ENCODE data around the gene NINJ2. TPM values are rescaled to one million over a fixed set of nuclear protein-coding genes. Genes with fewer than 3 reads are reported as not detected.

The NINJ2 gene
- total RNA-seq, 2 experiments from 2014 or later, result 5.1 to 7.5 TPM

DNA sequence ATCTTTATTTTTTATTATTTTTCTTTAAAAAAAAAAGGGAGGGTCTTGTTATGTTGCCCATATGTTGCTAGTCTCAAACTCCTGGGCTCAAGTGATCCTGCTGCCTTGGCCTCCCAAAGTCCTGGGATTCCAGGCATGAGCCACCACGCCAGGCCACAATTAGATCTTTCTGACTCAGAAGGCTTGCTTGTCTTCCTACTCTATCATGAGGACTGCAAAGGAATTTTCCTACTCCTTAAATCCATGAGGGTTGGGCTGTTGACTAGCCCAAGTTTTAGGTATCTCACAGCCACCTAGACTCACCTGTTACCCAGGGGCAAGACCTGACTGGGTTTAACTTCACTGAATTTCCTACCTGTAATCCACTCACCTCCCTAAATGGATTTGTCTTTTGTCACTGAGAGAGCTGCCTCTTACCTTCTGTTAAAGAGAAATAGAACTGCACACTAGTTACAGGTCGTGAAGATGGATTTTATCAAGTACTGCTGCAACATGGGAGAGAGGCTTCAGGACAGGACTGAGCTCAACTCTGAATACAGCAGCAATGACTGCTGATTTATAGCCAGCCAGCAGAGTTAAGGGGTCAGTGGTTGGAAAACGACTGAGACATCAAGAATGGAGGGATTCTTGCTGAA is 131.2 kb downstream of the NINJ2 start:
- POLR2A ChIA-PET, result no interaction called here

DNA sequence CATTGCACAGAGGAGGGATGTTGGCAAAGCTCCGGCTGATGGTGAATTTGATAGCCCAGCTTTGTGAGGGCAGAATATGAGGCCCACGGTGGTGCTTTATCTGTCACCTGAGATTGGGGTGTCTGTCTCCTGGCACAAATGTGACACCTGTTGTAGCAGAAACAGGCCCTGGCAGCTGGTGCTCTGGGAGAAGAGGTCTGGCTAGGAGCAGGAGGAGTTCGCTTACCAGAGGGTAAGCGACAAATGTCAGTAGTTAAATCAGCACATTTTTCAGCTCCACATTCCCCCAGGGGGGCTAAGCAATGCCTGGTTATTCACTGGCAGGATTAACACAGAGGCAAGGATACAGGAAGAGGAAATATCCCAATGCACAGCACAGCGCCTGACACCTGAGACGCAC is 132.4 kb downstream of the NINJ2 start:
- no peaks in the 10 kb centered on the region for H3K4me1 Mint-ChIP-seq (ENCODE audit: low read depth)
- no peak overlapping the region for H3K4me3 Mint-ChIP-seq
- CTCF ChIA-PET, result interaction anchor here (1.0 to 1.6 kb wide), 3 partner anchors 9 to 78 kb away, joined by 3 to 4 read pairs (median 3); no protein-coding TSS in a partner anchor
- peaks cover 5% of the 10 kb centered on the region for H3K36me3 Mint-ChIP-seq
- no peak for DNase-seq
- peaks cover 13% of the 10 kb centered on the region for H3K9me3 Mint-ChIP-seq
- POLR2A ChIA-PET, result no interaction called here
- H3K27me3 Mint-ChIP-seq, result no peaks in the 10 kb centered on the region
- intact Hi-C loops (cut with micrococcal nuclease), result no loop called here
- H3K27ac Mint-ChIP-seq, result no peak overlapping the region

More for the DNA sequence above, 131.2 kb downstream of the NINJ2 start:
- no peaks in the 10 kb centered on the region for H3K4me1 Mint-ChIP-seq (ENCODE audit: low read depth)
- H3K9me3 Mint-ChIP-seq, result peaks cover 13% of the 10 kb centered on the region
- no peak for DNase-seq
- peaks cover 5% of the 10 kb centered on the region for H3K36me3 Mint-ChIP-seq
- intact Hi-C loops (cut with micrococcal nuclease), result no loop called here
- CTCF ChIA-PET, result interaction anchor here (1.2 to 1.7 kb wide), 2 partner anchors 15 to 89 kb away, joined by 3 to 4 read pairs; no protein-coding TSS in a partner anchor
- no peaks in the 10 kb centered on the region for H3K27me3 Mint-ChIP-seq
- H3K27ac Mint-ChIP-seq, result no peak overlapping the region
- no peak overlapping the region for H3K4me3 Mint-ChIP-seq

DNA sequence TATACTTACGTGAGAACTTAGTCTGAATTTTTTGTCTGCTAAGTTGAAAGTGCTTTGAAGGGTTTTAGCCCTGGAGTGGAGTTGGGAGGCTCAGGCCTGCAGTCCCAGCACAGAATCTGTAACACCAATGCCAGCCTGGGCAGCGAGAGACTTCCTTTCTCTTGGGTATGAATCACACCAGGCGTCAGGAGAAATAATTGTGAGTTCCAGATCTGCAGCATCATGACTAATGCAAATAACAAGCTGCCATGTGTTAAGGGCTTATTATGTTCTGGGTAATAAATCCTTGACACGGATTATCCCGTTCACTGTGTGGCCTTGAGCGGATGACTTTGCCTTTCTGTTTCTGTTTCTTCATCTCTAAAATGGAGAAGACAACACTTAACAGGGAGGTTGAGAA is 132.9 kb downstream of the NINJ2 start:
- H3K27ac Mint-ChIP-seq, result no peak overlapping the region
- H3K27me3 Mint-ChIP-seq, result no peaks in the 10 kb centered on the region
- H3K9me3 Mint-ChIP-seq, result peaks cover 13% of the 10 kb centered on the region
- no peaks in the 10 kb centered on the region for H3K4me1 Mint-ChIP-seq (ENCODE audit: low read depth)
- intact Hi-C loops (cut with micrococcal nuclease), result no loop called here
- ChIA-PET POLR2A (no interaction called here), CTCF (interaction anchor here (1.0 to 1.6 kb wide), 3 partner anchors 9 to 78 kb away, joined by 3 to 4 read pairs (median 3); no protein-coding TSS in a partner anchor)
- no peak overlapping the region for H3K4me3 Mint-ChIP-seq
- H3K36me3 Mint-ChIP-seq, result peaks cover 5% of the 10 kb centered on the region
- DNase-seq, result no peak

DNA sequence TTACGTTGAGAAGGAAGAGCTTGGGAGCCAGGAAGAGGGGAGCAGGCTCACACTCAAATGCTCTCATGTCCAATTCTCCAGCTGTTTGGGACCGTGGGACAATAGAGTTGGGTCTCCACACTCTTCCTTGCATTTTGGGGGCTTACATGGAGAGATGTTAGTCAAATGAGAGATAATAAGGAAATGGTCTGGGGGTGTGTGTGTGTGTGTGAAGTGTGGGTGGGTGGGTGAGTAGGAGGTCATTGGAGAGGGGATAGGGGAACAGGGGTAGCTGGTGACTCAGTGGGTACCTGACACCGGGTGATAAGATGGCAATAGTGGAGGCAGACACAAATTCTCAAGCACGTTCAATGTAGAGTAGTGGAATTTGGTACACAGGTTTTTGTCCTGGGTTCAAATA is 135.5 kb downstream of the NINJ2 start:
- no peak for DNase-seq
- Mint-ChIP-seq H3K27me3 (no peaks in the 10 kb centered on the region), H3K4me3 (no peak overlapping the region), H3K9me3 (peaks cover 11% of the 10 kb centered on the region), H3K36me3 (peaks cover 5% of the 10 kb centered on the region), H3K27ac (no peak overlapping the region), H3K4me1 (ENCODE audit: low read depth) (no peaks in the 10 kb centered on the region)
- POLR2A ChIA-PET, result no interaction called here
- CTCF ChIA-PET, result no interaction called here
- intact Hi-C loops (cut with micrococcal nuclease), result no loop called here

DNA sequence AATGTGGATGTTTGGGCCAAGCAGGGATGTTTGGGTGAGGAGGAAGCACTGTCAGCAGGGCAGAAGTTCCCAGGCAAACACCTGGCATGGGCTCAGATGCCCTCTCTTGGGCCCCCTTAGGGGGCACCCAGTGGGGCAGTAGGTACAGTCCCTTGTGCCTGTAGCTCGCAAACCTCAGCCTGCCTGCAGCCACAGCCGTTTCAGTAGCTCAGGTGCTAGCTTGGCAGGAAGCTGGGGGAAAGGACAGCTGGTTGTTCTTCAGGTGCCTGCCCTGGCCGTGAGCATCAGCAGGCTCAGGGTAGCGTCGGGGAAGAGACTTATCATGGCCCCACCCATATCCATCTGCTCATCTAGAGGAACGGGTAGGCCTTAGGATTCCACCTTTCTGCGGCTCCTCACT is 136.0 kb downstream of the NINJ2 start:
- Mint-ChIP-seq H3K9me3 (peaks cover 6% of the 10 kb centered on the region), H3K4me3 (no peak overlapping the region), H3K36me3 (peaks cover 4% of the 10 kb centered on the region), H3K27me3 (no peaks in the 10 kb centered on the region), H3K4me1 (ENCODE audit: low read depth) (no peaks in the 10 kb centered on the region), H3K27ac (no peak overlapping the region)
- CTCF ChIA-PET, result interaction anchor here (0.7 kb wide), 1 partner anchor 25 kb away, joined by 3 read pairs; no protein-coding TSS in a partner anchor
- no peak for DNase-seq
- POLR2A ChIA-PET, result no interaction called here
- intact Hi-C loops (cut with micrococcal nuclease), result no loop called here

DNA sequence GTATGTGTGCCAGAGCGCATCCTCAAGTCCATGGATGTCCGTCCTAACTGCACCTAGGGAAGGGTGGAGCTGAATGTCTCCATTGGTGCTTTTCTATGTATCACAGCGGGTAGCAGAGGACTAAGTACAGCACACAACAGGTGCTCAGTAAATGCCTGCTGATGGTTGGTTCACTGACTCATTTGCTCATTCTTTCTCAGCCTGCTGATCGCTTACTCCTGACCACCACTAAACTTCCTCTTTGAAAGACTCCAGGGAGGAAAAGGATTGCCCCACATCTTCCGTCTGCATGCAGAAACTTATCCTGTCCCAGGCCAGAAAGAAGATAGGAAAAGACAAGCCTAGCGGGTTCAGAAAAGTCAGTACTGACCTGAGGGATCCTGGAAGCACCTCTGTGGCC is 137.2 kb downstream of the NINJ2 start:
- no peak for DNase-seq
- ChIA-PET POLR2A (no interaction called here), CTCF (no interaction called here)
- H3K4me3 Mint-ChIP-seq, result no peak overlapping the region
- H3K27me3 Mint-ChIP-seq, result no peaks in the 10 kb centered on the region
- intact Hi-C loops (cut with micrococcal nuclease), result no loop called here
- no peaks in the 10 kb centered on the region for H3K4me1 Mint-ChIP-seq (ENCODE audit: low read depth)
- peaks cover 2% of the 10 kb centered on the region for H3K9me3 Mint-ChIP-seq
- no peak overlapping the region for H3K27ac Mint-ChIP-seq
- H3K36me3 Mint-ChIP-seq, result no peaks in the 10 kb centered on the region

DNA sequence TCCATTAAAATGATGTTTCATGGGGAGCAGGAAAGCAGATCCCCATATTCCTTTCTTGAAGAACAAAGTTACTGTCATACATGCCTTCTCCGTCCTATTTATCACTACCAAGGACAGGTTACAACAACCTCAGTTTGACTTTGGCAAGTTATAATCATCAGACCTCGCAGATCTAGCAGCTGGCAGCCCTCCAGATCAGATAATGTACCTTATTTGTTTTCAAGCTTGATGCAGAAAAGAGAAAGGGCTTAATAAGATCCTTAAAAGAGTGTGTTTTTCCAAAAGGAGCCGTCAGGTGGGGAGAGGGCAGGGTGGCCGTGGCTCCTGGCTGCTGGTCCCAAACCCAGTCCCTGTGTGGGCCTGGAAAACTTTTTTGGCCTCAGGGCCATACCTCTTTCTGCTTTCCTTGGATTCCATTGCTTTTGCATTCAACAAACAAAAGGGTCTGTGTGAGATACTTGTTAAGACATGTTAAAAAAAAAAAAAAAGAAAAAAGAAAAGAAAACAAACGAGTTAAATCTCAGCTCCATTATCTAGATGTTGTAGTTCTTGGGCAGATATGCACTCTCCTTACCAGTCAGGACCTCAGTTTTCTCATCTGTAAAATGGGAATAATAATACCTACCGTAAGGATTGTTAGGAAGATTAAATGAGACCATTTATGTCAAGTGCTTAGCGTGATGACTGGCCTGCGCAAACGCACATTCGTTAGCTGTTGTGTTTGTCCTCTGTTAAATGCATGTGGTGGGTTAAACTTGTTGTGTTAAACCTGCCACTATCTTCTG is 138.9 kb downstream of the NINJ2 start:
- intact Hi-C loops (cut with micrococcal nuclease), result no loop called here
- no peak overlapping the region for H3K4me3 Mint-ChIP-seq
- no peaks in the 10 kb centered on the region for H3K36me3 Mint-ChIP-seq
- H3K27ac Mint-ChIP-seq, result no peak overlapping the region
- ChIA-PET POLR2A (no interaction called here), CTCF (no interaction called here)
- no peak for DNase-seq
- H3K27me3 Mint-ChIP-seq, result peaks cover 1% of the 10 kb centered on the region
- no peaks in the 10 kb centered on the region for H3K4me1 Mint-ChIP-seq (ENCODE audit: low read depth)
- no peaks in the 10 kb centered on the region for H3K9me3 Mint-ChIP-seq

DNA sequence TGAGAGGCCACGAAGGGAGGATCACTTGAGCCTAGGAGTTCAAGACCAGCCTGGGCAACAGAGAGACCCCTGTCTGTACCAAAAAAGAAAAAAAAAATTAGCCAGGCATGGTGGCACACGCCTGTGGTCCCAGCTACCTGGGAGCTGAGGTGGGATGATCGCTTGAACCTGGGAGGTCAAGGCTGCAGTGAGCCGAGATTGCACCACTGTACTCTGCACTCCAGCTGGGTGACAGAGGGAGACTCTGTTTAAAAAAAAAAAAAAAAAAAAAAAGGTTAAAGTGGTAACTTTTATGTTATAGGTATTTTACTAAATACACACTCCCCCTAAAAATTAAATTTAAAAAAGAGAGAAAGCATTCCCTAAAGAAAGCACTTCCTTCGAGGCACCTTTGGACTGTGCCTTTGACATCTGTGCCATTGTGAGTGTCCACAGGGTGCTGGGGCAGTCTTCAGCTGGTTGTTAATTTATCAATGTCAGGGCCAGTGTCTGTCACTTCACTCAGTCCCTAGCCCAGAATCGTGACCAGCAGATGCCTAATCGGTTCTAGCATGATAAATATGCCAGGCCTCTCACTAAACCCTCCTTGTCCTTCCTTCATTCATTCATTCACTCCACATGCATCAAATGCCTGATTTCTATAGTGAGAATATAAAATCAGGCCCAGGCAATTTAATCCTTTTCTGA is 140.4 kb downstream of the NINJ2 start:
- H3K27me3 Mint-ChIP-seq, result peaks cover 2% of the 10 kb centered on the region
- intact Hi-C loops (cut with micrococcal nuclease), result no loop called here

DNA sequence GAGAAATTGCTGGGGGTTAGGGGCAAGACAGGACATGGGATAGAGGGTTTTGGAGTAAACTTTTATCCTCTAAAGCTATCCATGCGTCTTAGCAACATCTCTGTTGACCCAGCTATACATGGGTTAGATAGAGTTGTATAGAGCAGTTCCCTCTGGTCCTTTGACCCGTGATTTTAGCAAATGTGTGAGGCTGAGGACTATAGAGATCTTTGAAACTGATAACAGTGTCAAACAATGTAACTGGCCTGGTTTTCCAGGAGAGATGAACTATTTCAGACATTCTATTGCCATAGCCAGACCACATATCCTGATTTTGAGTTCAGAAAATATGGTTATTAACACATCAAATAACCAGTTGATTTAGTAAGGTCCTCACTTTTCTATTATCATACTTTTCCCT is 143.1 kb downstream of the NINJ2 start:
- ChIA-PET CTCF (interaction anchor here (0.6 kb wide), 1 partner anchor 33 kb away, joined by 3 read pairs; no protein-coding TSS in a partner anchor), POLR2A (no interaction called here)
- DNase-seq, result no peak
- no peaks in the 10 kb centered on the region for H3K9me3 Mint-ChIP-seq
- no peak overlapping the region for H3K4me3 Mint-ChIP-seq
- H3K27me3 Mint-ChIP-seq, result peaks cover 2% of the 10 kb centered on the region
- H3K27ac Mint-ChIP-seq, result no peak overlapping the region
- no peaks in the 10 kb centered on the region for H3K4me1 Mint-ChIP-seq (ENCODE audit: low read depth)
- intact Hi-C loops (cut with micrococcal nuclease), result no loop called here
- H3K36me3 Mint-ChIP-seq, result no peaks in the 10 kb centered on the region

More for the DNA sequence above, 140.4 kb downstream of the NINJ2 start:
- H3K36me3 Mint-ChIP-seq, result no peaks in the 10 kb centered on the region
- POLR2A ChIA-PET, result no interaction called here
- DNase-seq, result no peak
- CTCF ChIA-PET, result no interaction called here
- no peaks in the 10 kb centered on the region for H3K9me3 Mint-ChIP-seq
- no peaks in the 10 kb centered on the region for H3K4me1 Mint-ChIP-seq (ENCODE audit: low read depth)
- H3K4me3 Mint-ChIP-seq, result no peak overlapping the region
- H3K27ac Mint-ChIP-seq, result no peak overlapping the region

DNA sequence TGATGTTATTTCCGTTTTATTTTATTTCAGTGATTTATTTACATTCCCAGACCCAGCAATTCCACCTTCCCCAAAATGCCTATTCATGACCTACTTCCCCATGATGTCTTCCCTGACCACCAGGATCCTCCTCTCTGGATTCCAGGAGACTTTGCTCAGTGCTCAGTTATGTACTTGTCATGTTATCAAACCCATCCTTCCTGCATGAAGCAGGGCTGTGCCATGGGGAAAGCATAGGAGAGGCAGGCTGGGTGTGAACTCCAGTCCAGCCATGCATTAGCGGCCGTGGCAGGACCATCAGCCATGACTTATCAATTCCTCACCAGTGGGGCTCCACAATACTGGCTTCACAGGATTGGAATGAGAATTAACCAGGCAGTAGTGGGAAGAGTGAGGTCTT is 145.7 kb downstream of the NINJ2 start:
- intact Hi-C loops (cut with micrococcal nuclease), result no loop called here
- no peaks in the 10 kb centered on the region for H3K36me3 Mint-ChIP-seq
- H3K4me3 Mint-ChIP-seq, result no peak overlapping the region
- DNase-seq, result no peak
- POLR2A ChIA-PET, result no interaction called here
- H3K4me1 Mint-ChIP-seq (ENCODE audit: low read depth), result no peaks in the 10 kb centered on the region
- no peaks in the 10 kb centered on the region for H3K9me3 Mint-ChIP-seq
- CTCF ChIA-PET, result no interaction called here
- H3K27me3 Mint-ChIP-seq, result peaks cover 5% of the 10 kb centered on the region
- H3K27ac Mint-ChIP-seq, result no peak overlapping the region
